SK-N-SH (cell line): ENCODE data around the gene GOLGA6D.
"Not testable (repeated sequence)": the region's sequence is repeated elsewhere in the genome, so short reads cannot be mapped to it uniquely, and the experiment has no call there.

ENCODE experiments used
- RAD21 ChIP-seq: IDR thresholded peaks from 2 replicates; pipeline ENCODE4 v1.6.1; 2012; ENCODE audit warnings: mild to moderate bottlenecking, low read length
- REST ChIP-seq: IDR thresholded peaks from 2 replicates; pipeline ENCODE4 v1.6.1; 2012; ENCODE audit warnings: mild to moderate bottlenecking, low read depth, low read length, moderate library complexity
- RFX5 ChIP-seq: IDR thresholded peaks from 2 replicates; pipeline ENCODE4 v1.6.1; 2012; ENCODE audit warnings: mild to moderate bottlenecking, improper control_type of control experiment, low read length
- SMC3 ChIP-seq: IDR thresholded peaks from 2 replicates; pipeline ENCODE4 v1.6.1; 2012; ENCODE audit warnings: low read depth, low read length, improper control_type of control experiment
- TEAD4 ChIP-seq: IDR thresholded peaks from 2 replicates; pipeline ENCODE4 v1.4.0; 2012; ENCODE audit warnings: mild to moderate bottlenecking, borderline replicate concordance; ENCODE audit not compliant: insufficient read depth
- USF1 ChIP-seq: IDR thresholded peaks from 2 replicates; pipeline ENCODE4 v1.4.0; 2012; ENCODE audit warnings: low read depth, borderline replicate concordance
- YY1 ChIP-seq: IDR thresholded peaks from 2 replicates; pipeline ENCODE4 v1.4.0; 2012; ENCODE audit warnings: low read depth, mild to moderate bottlenecking
- TF ChIP-seq, protein P1 (sequence below): fragments of 200-600 bp; sonication (generic); IDR thresholded peaks from 2 replicates; pipeline ENCODE4 v1.6.1; 2017; ENCODE audit warnings: antibody characterized with exemption, mild to moderate bottlenecking, moderate library complexity
- TF ChIP-seq, protein P2 (sequence below): IDR thresholded peaks from 2 replicates; pipeline ENCODE4 v1.4.0; 2012; ENCODE audit warnings: low read depth, borderline replicate concordance
- TF ChIP-seq, protein P3 (sequence below): fragments of 150-350 bp; IDR thresholded peaks from 2 replicates; pipeline ENCODE4 v1.6.1; 2017; ENCODE audit warnings: antibody characterized with exemption, low read length, low read depth, borderline replicate concordance

- TF ChIP-seq, protein P1, sequence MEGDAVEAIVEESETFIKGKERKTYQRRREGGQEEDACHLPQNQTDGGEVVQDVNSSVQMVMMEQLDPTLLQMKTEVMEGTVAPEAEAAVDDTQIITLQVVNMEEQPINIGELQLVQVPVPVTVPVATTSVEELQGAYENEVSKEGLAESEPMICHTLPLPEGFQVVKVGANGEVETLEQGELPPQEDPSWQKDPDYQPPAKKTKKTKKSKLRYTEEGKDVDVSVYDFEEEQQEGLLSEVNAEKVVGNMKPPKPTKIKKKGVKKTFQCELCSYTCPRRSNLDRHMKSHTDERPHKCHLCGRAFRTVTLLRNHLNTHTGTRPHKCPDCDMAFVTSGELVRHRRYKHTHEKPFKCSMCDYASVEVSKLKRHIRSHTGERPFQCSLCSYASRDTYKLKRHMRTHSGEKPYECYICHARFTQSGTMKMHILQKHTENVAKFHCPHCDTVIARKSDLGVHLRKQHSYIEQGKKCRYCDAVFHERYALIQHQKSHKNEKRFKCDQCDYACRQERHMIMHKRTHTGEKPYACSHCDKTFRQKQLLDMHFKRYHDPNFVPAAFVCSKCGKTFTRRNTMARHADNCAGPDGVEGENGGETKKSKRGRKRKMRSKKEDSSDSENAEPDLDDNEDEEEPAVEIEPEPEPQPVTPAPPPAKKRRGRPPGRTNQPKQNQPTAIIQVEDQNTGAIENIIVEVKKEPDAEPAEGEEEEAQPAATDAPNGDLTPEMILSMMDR = not testable (repeated sequence)
- not testable (repeated sequence) for TF ChIP-seq RAD21, REST, TEAD4, YY1, SMC3, RFX5, USF1
- TF ChIP-seq, protein P2, sequence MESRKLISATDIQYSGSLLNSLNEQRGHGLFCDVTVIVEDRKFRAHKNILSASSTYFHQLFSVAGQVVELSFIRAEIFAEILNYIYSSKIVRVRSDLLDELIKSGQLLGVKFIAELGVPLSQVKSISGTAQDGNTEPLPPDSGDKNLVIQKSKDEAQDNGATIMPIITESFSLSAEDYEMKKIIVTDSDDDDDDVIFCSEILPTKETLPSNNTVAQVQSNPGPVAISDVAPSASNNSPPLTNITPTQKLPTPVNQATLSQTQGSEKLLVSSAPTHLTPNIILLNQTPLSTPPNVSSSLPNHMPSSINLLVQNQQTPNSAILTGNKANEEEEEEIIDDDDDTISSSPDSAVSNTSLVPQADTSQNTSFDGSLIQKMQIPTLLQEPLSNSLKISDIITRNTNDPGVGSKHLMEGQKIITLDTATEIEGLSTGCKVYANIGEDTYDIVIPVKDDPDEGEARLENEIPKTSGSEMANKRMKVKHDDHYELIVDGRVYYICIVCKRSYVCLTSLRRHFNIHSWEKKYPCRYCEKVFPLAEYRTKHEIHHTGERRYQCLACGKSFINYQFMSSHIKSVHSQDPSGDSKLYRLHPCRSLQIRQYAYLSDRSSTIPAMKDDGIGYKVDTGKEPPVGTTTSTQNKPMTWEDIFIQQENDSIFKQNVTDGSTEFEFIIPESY = not testable (repeated sequence)
- TF ChIP-seq, protein P3, sequence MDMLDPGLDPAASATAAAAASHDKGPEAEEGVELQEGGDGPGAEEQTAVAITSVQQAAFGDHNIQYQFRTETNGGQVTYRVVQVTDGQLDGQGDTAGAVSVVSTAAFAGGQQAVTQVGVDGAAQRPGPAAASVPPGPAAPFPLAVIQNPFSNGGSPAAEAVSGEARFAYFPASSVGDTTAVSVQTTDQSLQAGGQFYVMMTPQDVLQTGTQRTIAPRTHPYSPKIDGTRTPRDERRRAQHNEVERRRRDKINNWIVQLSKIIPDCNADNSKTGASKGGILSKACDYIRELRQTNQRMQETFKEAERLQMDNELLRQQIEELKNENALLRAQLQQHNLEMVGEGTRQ = not testable (repeated sequence)
These were observed 24.6 kb upstream of the GOLGA6D start, which contains the start of gene GOLGA6C for GRCh38 chr15:75258034-75258433.
